ENCODE data around the gene SZRD1. TPM values are rescaled to one million over a fixed set of nuclear protein-coding genes. Genes with fewer than 3 reads are reported as not detected.

SZRD1 gene
- total and polyA plus RNA-seq, 2 donors (not counting 3 experiments of a cell fraction or from before 2014, with no cell fraction given), result 162 to 164 TPM

- H3K4me2 ChIP-seq (ENCODE audit: insufficient read depth, low read length), result peak overlapping the region; percentile 80
- peak; percentile 94 for DNase-seq (ENCODE audit: low read depth, low spot score)
- POLR2A ChIA-PET, result interaction anchor here (0.7 to 1.1 kb wide), 3 partner anchors 19 to 294 kb away, joined by 3 to 4 read pairs (median 3); partner anchors contain the start of gene FAM131C
- H3K9me3 ChIP-seq (replicated peaks; ENCODE audit: control insufficient read depth, insufficient read depth, low read length), result no peaks in the 10 kb centered on the region
- peak overlapping the region; percentile 95 for H3K9ac ChIP-seq (replicated peaks; ENCODE audit: extremely low read depth, insufficient read depth, low read length)
- peak overlapping the region; percentile 79 to 94 (median 88) for H3K4me3 ChIP-seq (replicated peaks in 1 of 3; ENCODE audit: insufficient read depth in 1 of 3, low read depth in 1 of 3, low read length in 3 of 3)
- H2AFZ ChIP-seq (ENCODE audit: low read depth, low read length), result peak overlapping the region; percentile 32
- H3K27me3 ChIP-seq (ENCODE audit: control insufficient read depth in 2 of 2, insufficient read depth in 2 of 2, low read length in 2 of 2), result no peaks in the 10 kb centered on the region
- no peaks in the 10 kb centered on the region for H3K36me3 ChIP-seq (ENCODE audit: control insufficient read depth in 2 of 2, extremely low read depth in 1 of 2, insufficient read depth in 2 of 2, low read length in 2 of 2)
- H3K9me1 ChIP-seq (replicated peaks; ENCODE audit: control insufficient read depth, extremely low read depth, insufficient read depth, low read length), result no peaks in the 10 kb centered on the region
- no peak for FAIRE-seq
- peaks cover 44% of the 10 kb centered on the region for H3K79me2 ChIP-seq (ENCODE audit: control insufficient read depth, insufficient read depth, low read length)
- BruUV-seq (replicated peaks), result TSS peak; percentile 35
- dilution Hi-C loops (cut with MboI; ENCODE audit: extremely low pct_ligation_motif_present, low sequenced_read_pairs), result no loop called here
- intact Hi-C loops (cut with micrococcal nuclease), result loop anchor here (1.0 to 2.0 kb wide), 4 partner anchors 8 to 223 kb away; partner anchors contain the start of gene NECAP2
- TF ChIP-seq FOS (IDR thresholded peaks at IDR 0.05; ENCODE audit: borderline replicate concordance, insufficient read depth, low read length) (no peak), POLR2A (IDR thresholded peaks at IDR 0.05; ENCODE audit: low read depth, low read length) (peak; percentile 85), MAX (IDR thresholded peaks at IDR 0.05; ENCODE audit: insufficient read depth, insufficient read length) (no peak), EZH2 (IDR thresholded peaks at IDR 0.05; ENCODE audit: borderline replicate concordance, low read depth, low read length, severe bottlenecking) (no peak), GATA2 (IDR thresholded peaks at IDR 0.05; ENCODE audit: insufficient read depth, insufficient read length, low read depth, low read length) (no peak), POLR2AphosphoS5 (IDR thresholded peaks at IDR 0.05; ENCODE audit: insufficient read depth, low read depth, low read length) (peak; percentile 75), MYC (IDR thresholded peaks at IDR 0.05; ENCODE audit: low read depth, low read length) (no peak), JUN (IDR thresholded peaks at IDR 0.05; ENCODE audit: borderline replicate concordance, insufficient read depth, insufficient read length, low read depth) (no peak)
- TF ChIP-seq, protein P1, sequence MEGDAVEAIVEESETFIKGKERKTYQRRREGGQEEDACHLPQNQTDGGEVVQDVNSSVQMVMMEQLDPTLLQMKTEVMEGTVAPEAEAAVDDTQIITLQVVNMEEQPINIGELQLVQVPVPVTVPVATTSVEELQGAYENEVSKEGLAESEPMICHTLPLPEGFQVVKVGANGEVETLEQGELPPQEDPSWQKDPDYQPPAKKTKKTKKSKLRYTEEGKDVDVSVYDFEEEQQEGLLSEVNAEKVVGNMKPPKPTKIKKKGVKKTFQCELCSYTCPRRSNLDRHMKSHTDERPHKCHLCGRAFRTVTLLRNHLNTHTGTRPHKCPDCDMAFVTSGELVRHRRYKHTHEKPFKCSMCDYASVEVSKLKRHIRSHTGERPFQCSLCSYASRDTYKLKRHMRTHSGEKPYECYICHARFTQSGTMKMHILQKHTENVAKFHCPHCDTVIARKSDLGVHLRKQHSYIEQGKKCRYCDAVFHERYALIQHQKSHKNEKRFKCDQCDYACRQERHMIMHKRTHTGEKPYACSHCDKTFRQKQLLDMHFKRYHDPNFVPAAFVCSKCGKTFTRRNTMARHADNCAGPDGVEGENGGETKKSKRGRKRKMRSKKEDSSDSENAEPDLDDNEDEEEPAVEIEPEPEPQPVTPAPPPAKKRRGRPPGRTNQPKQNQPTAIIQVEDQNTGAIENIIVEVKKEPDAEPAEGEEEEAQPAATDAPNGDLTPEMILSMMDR (IDR thresholded peaks at IDR 0.05; ENCODE audit: extremely low read depth in 1 of 2, insufficient read depth in 1 of 2, low read depth in 1 of 2, low read length in 2 of 2), result no peak
- CTCF ChIA-PET, result interaction anchor here (0.6 to 3.0 kb wide), 6 partner anchors 19 to 285 kb away, joined by 3 to 19 read pairs (median 4); partner anchors contain the start of gene NECAP2
- peak overlapping the region; percentile 85 for H3K27ac ChIP-seq (ENCODE audit: insufficient read depth, low read depth, low read length)
- H4K20me1 ChIP-seq (replicated peaks; ENCODE audit: control insufficient read depth, extremely low read depth, insufficient read depth, low read length), result no peaks in the 10 kb centered on the region
- H3K4me1 ChIP-seq (ENCODE audit: control insufficient read depth, extremely low read depth, insufficient read depth, low read length), result peaks cover 28% of the 10 kb centered on the region
These were observed 371 bp downstream of the SZRD1 start for GRCh38 chr1:16367258-16367967.

Data from endothelial cell of umbilical vein (primary cell).